Measurements from ENCODE around the gene LGR6.

GRCh38 chr1:202317941-202318925, 124.6 kb downstream of the LGR6 start:
- no peak for TF ChIP-seq REST (IDR thresholded peaks at IDR 0.05; ENCODE audit: unreplicated experiment)
- TF ChIP-seq CTCF (conservative IDR thresholded peaks at IDR 0.05; ENCODE audit: low read depth in 2 of 2) = no peak
- no peak for TF ChIP-seq EZH2 (IDR thresholded peaks at IDR 0.05; ENCODE audit: low read depth, unreplicated experiment)
- TF ChIP-seq EZH2phosphoT487 (IDR thresholded peaks at IDR 0.05; ENCODE audit: unreplicated experiment) = no peak
- no peak for TF ChIP-seq NANOG (IDR thresholded peaks at IDR 0.05; ENCODE audit: borderline replicate concordance)
- no peak for TF ChIP-seq ETS1 (IDR thresholded peaks at IDR 0.05)
- TF ChIP-seq POLR2AphosphoS5 (IDR thresholded peaks at IDR 0.05; ENCODE audit: low read depth) = no peak
- TF ChIP-seq ZNF462 (CRISPR knock-in tag; IDR thresholded peaks at IDR 0.05) = no peak
- no peak for TF ChIP-seq CREB1 (CRISPR knock-in tag; IDR thresholded peaks at IDR 0.05; ENCODE audit: low read depth)
- no peak for TF ChIP-seq ZNF331 (CRISPR knock-in tag; IDR thresholded peaks at IDR 0.05; ENCODE audit: low read depth)
- TF ChIP-seq JUNB (IDR thresholded peaks at IDR 0.05; ENCODE audit: unreplicated experiment) = no peak
- no peak for TF ChIP-seq ZNF114 (CRISPR knock-in tag; IDR thresholded peaks at IDR 0.05)
- no peak for TF ChIP-seq STAT1 (IDR thresholded peaks at IDR 0.05; ENCODE audit: unreplicated experiment)

Measured in GM23338 (cell line).